IPS-20b (cell line): ENCODE results near the gene POFUT2.

Source experiments
- H3K27ac ChIP-seq: one replicate; pipeline ENCODE4 v1.5.1; 2013; ENCODE audit warnings: low read length
- H3K27me3 ChIP-seq: 2 replicates; pipeline ENCODE4 v1.6.1; 2013; ENCODE audit warnings: mild to moderate bottlenecking, low read length, inconsistent platforms; ENCODE audit not compliant: insufficient read depth
- H3K36me3 ChIP-seq: 2 replicates; pipeline ENCODE4 v1.6.1; 2013; ENCODE audit warnings: low read depth, mild to moderate bottlenecking, inconsistent platforms, low read length, moderate library complexity; ENCODE audit not compliant: insufficient read depth
- H3K4me1 ChIP-seq: 2 replicates; pipeline ENCODE4 v1.6.1; 2013; ENCODE audit warnings: mild to moderate bottlenecking, control low read depth, inconsistent platforms, low read length, moderate library complexity; ENCODE audit not compliant: insufficient read depth
- H3K4me3 ChIP-seq: 2 replicates; pipeline ENCODE4 v1.5.1; 2013; ENCODE audit warnings: mild to moderate bottlenecking, low read length, inconsistent platforms
- H3K9ac ChIP-seq: 2 replicates; pipeline ENCODE4 v1.6.1; 2013; ENCODE audit warnings: low read depth, mild to moderate bottlenecking, inconsistent platforms, low read length, moderate library complexity
- H3K9me3 ChIP-seq: 2 replicates; pipeline ENCODE4 v1.6.1; 2013; ENCODE audit warnings: mild to moderate bottlenecking, low read depth, low read length, inconsistent platforms; ENCODE audit not compliant: insufficient read depth

POFUT2 gene

GRCh38 chr21:45281411-45282282 lies 6.0 kb downstream of the POFUT2 start:
- Histone ChIP-seq H3K27ac (no peak overlapping the region), H3K27me3 (no peaks in the 10 kb centered on the region), H3K9me3 (no peaks in the 10 kb centered on the region), H3K4me1 (no peaks in the 10 kb centered on the region), H3K36me3 (peaks cover 89% of the 10 kb centered on the region), H3K4me3 (no peak overlapping the region), H3K9ac (no peak overlapping the region)

DNA sequence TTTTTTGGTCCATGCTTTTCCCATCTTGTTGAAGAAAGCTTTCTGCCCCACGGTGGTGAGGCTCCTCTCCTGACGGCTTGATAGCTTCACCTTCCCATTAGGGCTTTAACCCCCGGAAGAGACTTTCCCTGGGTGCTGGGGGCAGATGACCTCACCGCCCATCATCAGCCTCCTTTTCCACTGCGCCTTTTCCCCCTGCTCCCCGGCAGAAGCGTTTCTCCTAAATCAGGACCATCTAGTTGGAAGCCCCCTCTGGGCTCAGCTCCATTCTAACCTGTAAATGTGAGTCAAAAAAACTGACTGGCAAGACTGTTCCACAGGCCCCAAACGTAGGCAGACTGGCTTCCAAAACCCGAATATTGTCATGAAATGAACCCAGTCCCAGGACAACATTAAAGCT lies 6.7 kb downstream of the POFUT2 start:
- no peaks in the 10 kb centered on the region for H3K27me3 ChIP-seq
- H3K4me1 ChIP-seq, result no peaks in the 10 kb centered on the region
- H3K9ac ChIP-seq, result no peak overlapping the region
- peaks cover 93% of the 10 kb centered on the region for H3K36me3 ChIP-seq
- no peak overlapping the region for H3K4me3 ChIP-seq
- no peak overlapping the region for H3K27ac ChIP-seq
- no peaks in the 10 kb centered on the region for H3K9me3 ChIP-seq

- Histone ChIP-seq H3K36me3 (peaks cover 92% of the 10 kb centered on the region), H3K27ac (no peak overlapping the region), H3K27me3 (no peaks in the 10 kb centered on the region), H3K4me1 (no peaks in the 10 kb centered on the region), H3K9ac (no peak overlapping the region), H3K9me3 (no peaks in the 10 kb centered on the region), H3K4me3 (no peak overlapping the region)
Observed at GRCh38 chr21:45280178-45280821, 7.4 kb downstream of the POFUT2 start.

DNA sequence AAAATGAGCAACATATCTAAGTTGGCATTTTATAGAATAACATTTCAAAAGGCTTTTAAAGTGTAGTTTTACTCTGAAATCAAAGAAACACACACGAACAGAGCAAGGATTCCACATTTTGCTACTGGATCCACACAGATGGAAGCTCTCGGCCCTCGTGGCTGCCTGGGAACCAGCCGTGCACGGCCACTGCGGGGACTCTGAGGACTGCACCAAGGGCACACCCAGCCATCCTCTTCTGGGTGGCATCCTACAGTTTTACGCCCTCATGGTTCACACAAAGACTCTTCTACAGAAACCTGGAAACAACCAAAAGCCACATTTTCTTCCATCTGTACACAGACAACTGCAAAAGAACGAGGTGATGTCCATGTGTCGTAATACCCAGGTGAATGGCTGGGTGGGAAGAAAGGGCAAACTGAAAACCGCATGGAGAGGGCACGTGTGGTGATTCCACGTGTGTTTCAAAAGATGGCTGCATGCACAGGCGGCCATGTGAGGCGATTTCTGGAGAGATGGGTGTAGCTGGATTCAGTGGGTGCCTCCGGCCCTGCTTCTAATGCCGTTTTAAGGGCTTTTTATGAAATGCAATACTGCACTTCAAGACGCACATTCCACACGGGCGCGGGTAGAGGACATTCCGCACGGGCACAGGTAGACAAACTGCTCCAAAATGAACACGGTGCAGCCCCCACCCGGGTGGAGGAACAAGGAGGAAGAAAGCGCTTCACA lies 8.1 kb downstream of the POFUT2 start:
- H3K27ac ChIP-seq, result no peak overlapping the region
- H3K27me3 ChIP-seq, result no peaks in the 10 kb centered on the region
- no peak overlapping the region for H3K4me3 ChIP-seq
- H3K9ac ChIP-seq, result no peak overlapping the region
- H3K36me3 ChIP-seq, result peaks cover 92% of the 10 kb centered on the region
- H3K4me1 ChIP-seq, result no peaks in the 10 kb centered on the region
- no peaks in the 10 kb centered on the region for H3K9me3 ChIP-seq

DNA sequence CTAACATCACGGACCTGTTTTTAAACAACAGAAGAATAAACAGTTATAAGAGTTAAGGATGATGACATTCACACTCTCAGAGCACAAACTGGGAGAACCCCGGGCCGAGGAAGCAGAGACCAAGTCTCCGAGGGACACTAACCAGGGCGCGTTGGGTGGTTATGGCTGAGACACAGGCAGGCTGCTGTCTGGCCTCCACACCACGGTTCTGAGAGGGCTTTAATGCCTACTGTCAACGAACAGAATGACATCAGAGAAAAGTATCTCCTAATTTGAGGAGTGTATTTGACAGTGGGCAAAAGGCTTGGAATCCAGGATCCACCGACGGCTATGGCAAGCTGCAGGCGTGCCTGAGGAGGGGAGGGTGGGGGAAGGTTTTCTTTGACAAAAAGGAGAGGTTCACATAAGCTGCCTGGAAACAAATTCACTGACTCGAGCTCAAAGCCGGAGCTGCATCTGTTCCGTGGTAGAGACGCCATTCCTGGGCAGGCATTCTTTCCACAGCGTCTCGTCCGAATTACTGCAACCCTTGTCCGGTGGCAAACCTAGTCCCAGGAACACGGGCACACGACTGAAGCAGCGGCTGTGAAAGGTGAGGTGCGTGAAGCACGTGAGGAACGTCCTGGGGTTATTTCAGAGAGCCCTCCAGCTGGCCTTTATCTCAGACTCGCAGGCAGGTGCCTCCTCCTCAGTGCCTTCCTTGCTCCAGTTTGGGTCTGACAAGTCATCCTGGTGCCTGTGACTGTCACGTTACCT lies 9.4 kb downstream of the POFUT2 start:
- Histone ChIP-seq H3K4me1 (no peaks in the 10 kb centered on the region), H3K36me3 (peaks cover 92% of the 10 kb centered on the region), H3K4me3 (no peak overlapping the region), H3K9me3 (no peaks in the 10 kb centered on the region), H3K27me3 (no peaks in the 10 kb centered on the region), H3K9ac (no peak overlapping the region), H3K27ac (no peak overlapping the region)

DNA sequence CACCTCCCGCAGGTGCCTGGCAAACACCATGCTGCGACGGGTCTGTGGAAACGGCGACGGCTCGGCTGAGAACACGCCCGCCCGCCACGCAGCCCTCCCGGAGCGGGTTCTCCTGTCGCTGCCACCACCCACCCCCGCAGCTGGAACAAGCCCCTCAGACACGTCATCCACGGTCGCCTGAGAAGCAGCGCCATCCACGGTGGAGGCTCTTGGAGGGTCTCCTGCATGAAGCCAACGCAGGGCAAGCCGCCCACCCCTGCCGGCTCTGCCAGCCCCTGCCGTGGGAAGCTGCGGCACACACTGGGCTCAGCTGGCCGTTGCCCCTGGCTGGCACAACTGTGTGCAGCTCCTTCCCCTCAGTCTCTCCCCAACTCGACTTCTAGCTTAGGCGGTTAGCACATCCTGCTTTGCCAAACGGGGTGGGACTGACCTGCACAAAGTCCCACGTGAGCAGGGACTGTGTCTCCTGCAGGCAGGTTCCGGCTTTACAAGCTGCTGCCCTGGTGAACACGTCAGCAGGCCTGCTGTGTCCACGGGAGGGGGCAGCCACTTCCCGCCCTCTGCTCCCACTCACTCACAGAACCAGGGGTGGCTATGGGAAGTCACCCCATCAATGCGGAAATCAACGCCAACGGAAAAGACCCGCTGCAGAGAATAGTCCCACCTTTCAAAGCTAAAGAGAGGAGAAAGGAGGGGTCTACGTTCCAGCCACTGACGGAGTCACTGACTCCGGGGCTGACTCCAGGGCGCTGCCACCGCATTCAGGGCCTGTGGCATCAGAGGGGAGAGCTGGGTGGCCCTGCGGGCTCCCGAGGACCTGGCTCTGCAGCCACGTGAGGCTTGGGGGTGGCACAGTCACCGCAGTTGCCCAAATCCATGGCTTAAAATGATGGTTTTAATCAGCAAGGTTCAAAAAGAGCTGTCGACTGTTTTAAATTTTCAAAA lies 10.3 kb downstream of the POFUT2 start:
- peaks cover 94% of the 10 kb centered on the region for H3K36me3 ChIP-seq

DNA sequence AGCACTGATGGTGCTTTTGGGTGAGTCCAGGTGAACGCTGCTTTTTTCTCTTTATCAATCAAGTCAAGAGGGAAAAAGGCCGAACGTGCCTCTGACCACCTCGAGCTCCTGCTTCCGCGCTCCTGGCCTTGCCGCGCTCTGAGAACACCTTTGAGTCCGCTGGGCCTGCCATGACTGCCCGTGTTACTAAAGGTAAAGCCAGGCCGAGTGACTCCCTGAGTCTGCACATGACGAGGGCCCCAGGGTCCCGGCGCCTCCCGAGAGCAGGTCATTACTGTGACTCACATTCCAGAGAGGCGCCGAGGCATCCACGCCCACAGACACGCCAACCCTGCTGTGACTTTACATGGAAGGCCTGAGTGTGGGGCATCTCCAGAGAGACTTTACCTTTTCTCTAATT lies 11.1 kb downstream of the POFUT2 start:
- H3K27ac ChIP-seq, result no peak overlapping the region
- no peaks in the 10 kb centered on the region for H3K27me3 ChIP-seq
- H3K9ac ChIP-seq, result no peak overlapping the region
- no peak overlapping the region for H3K4me3 ChIP-seq
- no peaks in the 10 kb centered on the region for H3K4me1 ChIP-seq
- peaks cover 94% of the 10 kb centered on the region for H3K36me3 ChIP-seq
- peaks cover 5% of the 10 kb centered on the region; the same call in 1 of the 2 replicates for H3K9me3 ChIP-seq

More for the DNA sequence above, 10.3 kb downstream of the POFUT2 start:
- no peaks in the 10 kb centered on the region for H3K4me1 ChIP-seq
- no peak overlapping the region for H3K27ac ChIP-seq
- no peaks in the 10 kb centered on the region for H3K27me3 ChIP-seq
- H3K4me3 ChIP-seq, result no peak overlapping the region
- peaks cover 3% of the 10 kb centered on the region; the same call in 1 of the 2 replicates for H3K9me3 ChIP-seq
- H3K9ac ChIP-seq, result no peak overlapping the region

GRCh38 chr21:45270306-45270821 lies 17.3 kb downstream of the POFUT2 start:
- no peaks in the 10 kb centered on the region for H3K27me3 ChIP-seq
- H3K4me3 ChIP-seq, result no peak overlapping the region
- no peak overlapping the region for H3K9ac ChIP-seq
- no peak overlapping the region for H3K27ac ChIP-seq
- no peaks in the 10 kb centered on the region for H3K4me1 ChIP-seq
- H3K36me3 ChIP-seq, result peaks cover 84% of the 10 kb centered on the region
- peaks cover 13% of the 10 kb centered on the region; the same call in 1 of the 2 replicates for H3K9me3 ChIP-seq

DNA sequence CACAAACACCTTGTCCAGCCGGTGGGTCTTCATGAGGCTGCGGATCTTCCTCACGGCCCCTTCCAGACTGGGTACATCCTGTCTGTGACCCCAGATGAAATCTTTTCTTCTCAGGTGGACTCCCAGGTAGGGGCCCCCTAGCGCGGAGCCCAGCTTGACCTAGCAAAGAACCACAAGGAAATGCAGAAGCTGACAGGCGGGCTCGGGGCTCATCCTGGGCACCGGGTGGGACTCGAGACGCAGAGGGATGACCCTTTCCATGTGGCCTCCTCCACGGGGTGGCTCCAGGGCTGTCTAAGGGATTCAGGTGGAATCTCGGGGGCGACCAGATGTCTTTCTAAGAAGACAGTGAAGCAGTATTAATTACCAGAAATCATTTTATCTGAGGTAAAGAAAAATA lies 17.8 kb downstream of the POFUT2 start:
- Histone ChIP-seq H3K27me3 (no peaks in the 10 kb centered on the region), H3K9ac (no peak overlapping the region), H3K9me3 (peaks cover 13% of the 10 kb centered on the region; the same call in 1 of the 2 replicates), H3K4me3 (no peak overlapping the region), H3K4me1 (no peaks in the 10 kb centered on the region), H3K36me3 (peaks cover 84% of the 10 kb centered on the region), H3K27ac (no peak overlapping the region)

DNA sequence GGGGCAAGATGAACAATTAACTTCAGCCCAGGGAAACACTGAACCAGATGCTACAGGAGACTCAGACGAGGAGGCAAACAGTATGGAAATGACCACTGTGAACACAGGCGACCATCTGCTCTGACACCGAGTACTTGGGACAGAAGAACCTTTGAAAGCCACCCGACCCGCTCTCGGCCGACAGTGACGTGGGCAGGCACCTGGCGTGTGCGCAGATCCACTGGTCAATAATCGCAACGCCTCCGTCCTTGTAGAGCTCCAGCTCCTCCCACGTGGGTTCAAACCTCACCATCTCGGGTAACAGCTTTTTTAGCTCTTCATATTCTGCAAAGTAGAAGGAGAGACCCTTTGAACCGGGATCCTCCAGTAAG lies 20.3 kb downstream of the POFUT2 start:
- H3K36me3 ChIP-seq, result peaks cover 78% of the 10 kb centered on the region
- no peak overlapping the region for H3K27ac ChIP-seq
- peaks cover 10% of the 10 kb centered on the region; the same call in 1 of the 2 replicates for H3K9me3 ChIP-seq
- no peak overlapping the region for H3K9ac ChIP-seq
- H3K27me3 ChIP-seq, result no peaks in the 10 kb centered on the region
- no peak overlapping the region for H3K4me3 ChIP-seq
- H3K4me1 ChIP-seq, result no peaks in the 10 kb centered on the region
